K562 (cell line): ENCODE data around the gene ASCL3. TPM values are rescaled to one million over a fixed set of nuclear protein-coding genes. Genes with fewer than 3 reads are reported as not detected.
A peak's percentile ranks its signal among the peaks of the same experiment; 100 is the strongest.

Experiments used
- ATF1 ChIP-seq, 2 experiments: fragments of 450-650 bp in 1 of 2; IDR thresholded peaks; 2 replicates each; pipeline ENCODE4 v1.6.1; 2016; ENCODE audit warnings: missing compliant biosample characterization in 1 of 2, missing genetic modification characterization in 1 of 2
- CREBBP ChIP-seq: IDR thresholded peaks from one replicate; pipeline ENCODE4 v1.6.1; 2012; ENCODE audit warnings: low read depth, mild to moderate bottlenecking, control low read depth, inconsistent platforms, low read length
- DDX20 ChIP-seq: fragments of 450-650 bp; IDR thresholded peaks from 2 replicates; pipeline ENCODE4 v1.6.1; 2016; ENCODE audit warnings: missing genetic modification characterization, low read depth, mild to moderate bottlenecking, missing compliant biosample characterization, moderate library complexity
- HDAC2 ChIP-seq: fragments of 450-650 bp; IDR thresholded peaks from 2 replicates; pipeline ENCODE4 v1.6.1; 2016; ENCODE audit warnings: mild to moderate bottlenecking
- KDM2B ChIP-seq: fragments of 250-450 bp; sonication (Bioruptor Pico); IDR thresholded peaks from 2 replicates; pipeline ENCODE4 v1.8.0; 2021; ENCODE audit warnings: mild to moderate bottlenecking, moderate library complexity
- KHSRP ChIP-seq: fragments of 450-650 bp; IDR thresholded peaks from 2 replicates; pipeline ENCODE4 v1.6.1; 2017
- NCOA4 ChIP-seq: fragments of 450-650 bp; IDR thresholded peaks from 2 replicates; pipeline ENCODE4 v1.6.1; 2018; ENCODE audit warnings: mild to moderate bottlenecking; ENCODE audit not compliant: partially characterized antibody
- NR3C1 ChIP-seq: sonication (generic); formaldehyde crosslinking; IDR thresholded peaks from 2 replicates; pipeline ENCODE4 v1.8.1; 2022; ENCODE audit warnings: missing genetic modification reagents
- NUFIP1 ChIP-seq: fragments of 450-650 bp; IDR thresholded peaks from 2 replicates; pipeline ENCODE4 v1.6.1; 2018; ENCODE audit not compliant: partially characterized antibody
- RUNX1 ChIP-seq: sonication (generic); IDR thresholded peaks from 2 replicates; pipeline ENCODE4 v1.6.1; 2016; ENCODE audit warnings: antibody characterized with exemption, low read depth
- TAF9B ChIP-seq: fragments of 450-650 bp; IDR thresholded peaks from 2 replicates; pipeline ENCODE4 v1.6.1; 2018; ENCODE audit warnings: mild to moderate bottlenecking; ENCODE audit not compliant: partially characterized antibody
- TGIF2 ChIP-seq: sonication (generic); formaldehyde crosslinking; IDR thresholded peaks from 2 replicates; pipeline ENCODE4 v1.8.1; 2022; ENCODE audit warnings: mild to moderate bottlenecking, missing genetic modification reagents, moderate library complexity
- U2AF1 ChIP-seq: fragments of 200-400 bp; formaldehyde crosslinking; optimal IDR thresholded peaks from 2 replicates; pipeline ENCODE3; 2017; ENCODE audit warnings: mild to moderate bottlenecking, low read depth, low read length, moderate library complexity
- ZBTB12 ChIP-seq: fragments of 250-450 bp; sonication (Bioruptor Pico); IDR thresholded peaks from 2 replicates; pipeline ENCODE4 v1.4.0; 2020
- ZBTB34 ChIP-seq: fragments of 250-450 bp; sonication (Bioruptor Pico); IDR thresholded peaks from 2 replicates; pipeline ENCODE4 v1.8.0; 2021; ENCODE audit warnings: mild to moderate bottlenecking, moderate library complexity
- ZNF197 ChIP-seq: fragments of 200-800 bp; sonication (Bioruptor generic); IDR thresholded peaks from 2 replicates; pipeline ENCODE4 v1.6.1; 2016; ENCODE audit warnings: low read depth, missing genetic modification characterization, missing compliant biosample characterization
- ZNF24 ChIP-seq: fragments of 450-650 bp; IDR thresholded peaks from 2 replicates; pipeline ENCODE4 v1.6.1; 2016
- polyA plus RNA-seq, 8 experiments: library from polyadenylated mRNA; depleted of rRNA in 4 of 8; stranded (reverse) in 5 of 8; unstranded in 3 of 8; fragments of >200 nt; fragmentation: Nextera tagmentation in 2 of 8; fragmentation: Illumina TruSeq in 1 of 8; extraction: Ambion mirVana in 2 of 8; extraction: Trizol in 1 of 8; gene quantifications; 2 replicates each; pipeline versions ENCODE4 v1.2.1 to v1.2.3, GENCODE V29; 2011 to 2014; ENCODE audit warnings: inconsistent platforms in 1 of 8, missing spikeins in 1 of 8
- total RNA-seq, 7 experiments: library from RNA; depleted of rRNA in 6 of 7; stranded (reverse); fragments of >200 nt in 6 of 7; fragmentation: Illumina TruSeq in 2 of 7; extraction: Trizol in 2 of 7; gene quantifications; 2 replicates each; pipeline versions ENCODE4 v1.2.1 to v1.2.3, GENCODE V29; 2011 to 2021; ENCODE audit warnings: low replicate concordance in 1 of 7
- TF ChIP-seq, protein P1 (sequence below), 2 experiments: IDR thresholded peaks; 2 replicates each; pipeline ENCODE4 v1.6.1; 2011; ENCODE audit warnings: borderline replicate concordance in 1 of 2, control low read depth in 1 of 2, low read depth in 1 of 2, low read length in 1 of 2, mild to moderate bottlenecking in 1 of 2, mixed read lengths in 1 of 2, moderate library complexity in 1 of 2; ENCODE audit not compliant: insufficient read depth in 1 of 2, insufficient read length in 1 of 2, poor library complexity in 1 of 2, severe bottlenecking in 1 of 2; ENCODE audit errors: extremely low read depth in 1 of 2
- TF ChIP-seq, protein P2 (sequence below): IDR thresholded peaks from 2 replicates; pipeline ENCODE4 v1.6.1; 2016; ENCODE audit warnings: missing genetic modification characterization, missing compliant biosample characterization

The ASCL3 gene
- total and polyA plus RNA-seq, 9 of the 15 experiments (the other 6 are each of a cell fraction or from before 2014, with no cell fraction given): not detected

DNA sequence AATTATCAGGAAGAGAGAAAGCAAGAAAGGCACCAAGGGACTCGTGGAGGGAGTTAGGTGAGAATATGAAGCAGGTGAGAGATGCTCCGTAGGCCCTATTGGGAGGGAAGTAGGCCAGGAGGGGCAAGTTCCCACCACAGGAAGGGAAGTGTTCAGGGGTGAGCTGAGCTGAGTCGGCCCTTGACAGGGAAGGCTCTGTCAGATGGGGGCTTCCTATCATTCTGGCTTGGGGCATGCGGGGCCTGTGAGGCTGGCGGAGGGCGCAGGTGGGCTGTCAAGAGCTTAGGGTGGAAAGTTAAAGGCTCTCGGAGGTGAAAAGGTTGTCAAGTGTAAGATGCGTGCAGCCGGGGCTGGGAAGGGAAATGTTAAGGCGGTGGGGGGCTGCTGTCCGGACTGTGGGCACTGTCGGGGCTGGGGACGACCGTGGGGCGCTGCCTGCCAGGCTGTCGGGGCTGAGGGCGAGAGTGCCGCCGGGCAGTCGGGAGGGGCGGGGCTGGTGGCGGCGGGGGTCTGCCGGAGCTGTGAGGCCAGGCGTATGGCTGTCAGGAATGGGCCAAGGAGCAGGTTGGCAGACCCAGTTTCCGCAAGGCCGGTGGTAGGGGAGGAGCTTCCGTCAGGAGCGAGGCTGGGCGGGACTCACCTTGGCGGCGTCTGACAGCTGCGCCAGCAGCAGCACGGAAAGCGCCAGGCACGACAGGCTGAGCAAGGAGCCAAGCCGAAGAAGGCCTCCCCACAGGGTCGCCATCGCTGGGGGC is 20.9 kb upstream of the ASCL3 start (continued):
- TF ChIP-seq ZBTB34 (no peak), NUFIP1 (no peak), KDM2B (no peak), CREBBP (no peak), ZNF24 (no peak), RUNX1 (no peak), U2AF1 (peak; percentile 84), DDX20 (tag) (no peak), ZNF197 (no peak), NCOA4 (no peak), ZBTB12 (CRISPR knock-in tag) (no peak), TGIF2 (CRISPR knock-in tag) (no peak), ATF1 (CRISPR knock-in tag; IDR thresholded peaks at IDR 0.05) (no peak), ATF1 (tag; IDR thresholded peaks at IDR 0.05) (no peak), TAF9B (no peak), NR3C1 (CRISPR knock-in tag) (no peak), KHSRP (no peak), HDAC2 (no peak)
- TF ChIP-seq, protein P1, sequence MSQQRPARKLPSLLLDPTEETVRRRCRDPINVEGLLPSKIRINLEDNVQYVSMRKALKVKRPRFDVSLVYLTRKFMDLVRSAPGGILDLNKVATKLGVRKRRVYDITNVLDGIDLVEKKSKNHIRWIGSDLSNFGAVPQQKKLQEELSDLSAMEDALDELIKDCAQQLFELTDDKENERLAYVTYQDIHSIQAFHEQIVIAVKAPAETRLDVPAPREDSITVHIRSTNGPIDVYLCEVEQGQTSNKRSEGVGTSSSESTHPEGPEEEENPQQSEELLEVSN (IDR thresholded peaks at IDR 0.05; ENCODE audit: borderline replicate concordance in 1 of 2, extremely low read depth in 1 of 2, insufficient read depth in 1 of 2, insufficient read length in 1 of 2, low read depth in 1 of 2, low read length in 1 of 2, poor library complexity in 1 of 2, severe bottlenecking in 1 of 2): no peak
- TF ChIP-seq, protein P2, sequence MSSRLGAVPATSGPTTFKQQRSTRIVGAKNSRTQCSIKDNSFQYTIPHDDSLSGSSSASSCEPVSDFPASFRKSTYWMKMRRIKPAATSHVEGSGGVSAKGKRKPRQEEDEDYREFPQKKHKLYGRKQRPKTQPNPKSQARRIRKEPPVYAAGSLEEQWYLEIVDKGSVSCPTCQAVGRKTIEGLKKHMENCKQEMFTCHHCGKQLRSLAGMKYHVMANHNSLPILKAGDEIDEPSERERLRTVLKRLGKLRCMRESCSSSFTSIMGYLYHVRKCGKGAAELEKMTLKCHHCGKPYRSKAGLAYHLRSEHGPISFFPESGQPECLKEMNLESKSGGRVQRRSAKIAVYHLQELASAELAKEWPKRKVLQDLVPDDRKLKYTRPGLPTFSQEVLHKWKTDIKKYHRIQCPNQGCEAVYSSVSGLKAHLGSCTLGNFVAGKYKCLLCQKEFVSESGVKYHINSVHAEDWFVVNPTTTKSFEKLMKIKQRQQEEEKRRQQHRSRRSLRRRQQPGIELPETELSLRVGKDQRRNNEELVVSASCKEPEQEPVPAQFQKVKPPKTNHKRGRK (tag): no peak
